HepG2 (cell line): ENCODE data around the gene PDLIM7. TPM values are rescaled to one million over a fixed set of nuclear protein-coding genes. Genes with fewer than 3 reads are reported as not detected.
A peak's percentile ranks its signal among the peaks of the same experiment; 100 is the strongest.

Source experiments
- HMG20B ChIP-seq: conservative IDR thresholded peaks from 2 replicates; pipeline ENCODE4 v1.6.1; 2016; ENCODE audit warnings: missing genetic modification reagents, missing compliant biosample characterization
- HOXA9 ChIP-seq: sonication (generic); formaldehyde crosslinking; IDR thresholded peaks from 2 replicates; pipeline ENCODE4 v1.8.1; 2022; ENCODE audit warnings: missing genetic modification reagents, mild to moderate bottlenecking, moderate library complexity, borderline replicate concordance
- ISX ChIP-seq: sonication (generic); formaldehyde crosslinking; conservative IDR thresholded peaks from 2 replicates; pipeline ENCODE4 v1.5.0; 2020; ENCODE audit warnings: missing genetic modification reagents
- NFE2 ChIP-seq: sonication (generic); formaldehyde crosslinking; IDR thresholded peaks from 2 replicates; pipeline ENCODE4 v1.4.0; 2020; ENCODE audit warnings: missing genetic modification reagents
- RFX1 ChIP-seq: fragments of 450-650 bp; IDR thresholded peaks from 2 replicates; pipeline ENCODE4 v1.6.1; 2017
- SSRP1 ChIP-seq: IDR thresholded peaks from 2 replicates; pipeline ENCODE4 v1.6.1; 2016; ENCODE audit warnings: control low read depth
- ZBTB20 ChIP-seq: sonication (generic); formaldehyde crosslinking; IDR thresholded peaks from 2 replicates; pipeline ENCODE4 v1.8.1; 2023; ENCODE audit warnings: missing genetic modification reagents, low read depth, mild to moderate bottlenecking, borderline replicate concordance
- ZNF138 ChIP-seq: sonication (generic); formaldehyde crosslinking; IDR thresholded peaks from 2 replicates; pipeline ENCODE4 v1.5.0; 2020; ENCODE audit warnings: mild to moderate bottlenecking, low read depth, missing genetic modification reagents
- ZNF235 ChIP-seq: sonication (generic); formaldehyde crosslinking; IDR thresholded peaks from 2 replicates; pipeline ENCODE4 v1.8.1; 2023; ENCODE audit warnings: mild to moderate bottlenecking, missing genetic modification reagents, borderline replicate concordance
- ZNF781 ChIP-seq: sonication (generic); formaldehyde crosslinking; IDR thresholded peaks from 2 replicates; pipeline ENCODE4 v1.5.1; 2020; ENCODE audit warnings: borderline replicate concordance, mild to moderate bottlenecking, missing genetic modification reagents; ENCODE audit errors: not compliant biosample characterization
- ZSCAN21 ChIP-seq: sonication (generic); formaldehyde crosslinking; IDR thresholded peaks from 2 replicates; pipeline ENCODE4 v1.8.0; 2022; ENCODE audit warnings: mild to moderate bottlenecking, missing genetic modification reagents, moderate library complexity, borderline replicate concordance
- ZSCAN22 ChIP-seq: sonication (generic); formaldehyde crosslinking; IDR thresholded peaks from 2 replicates; pipeline ENCODE4 v1.4.0; 2020; ENCODE audit warnings: mild to moderate bottlenecking, missing genetic modification reagents
- polyA plus RNA-seq, 8 experiments: library from polyadenylated mRNA; depleted of rRNA in 3 of 8; stranded (reverse) in 7 of 8; unstranded in 1 of 8; fragments of >200 nt; fragmentation: Illumina TruSeq in 4 of 8; extraction: Trizol in 4 of 8; gene quantifications; 2 replicates each; pipeline versions ENCODE4 v1.2.1 to v1.2.3, GENCODE V29; 2011 to 2016; ENCODE audit warnings: low read depth in 4 of 8, missing spikeins in 1 of 8, mixed read lengths in 1 of 8; ENCODE audit not compliant: insufficient read depth in 1 of 8
- total RNA-seq, 5 experiments: library from RNA; depleted of rRNA; stranded (reverse); fragments of >200 nt; fragmentation: Illumina TruSeq; extraction: Trizol; gene quantifications; 2 replicates each; pipeline ENCODE4 v1.2.3, GENCODE V29; 2016; ENCODE audit warnings: low read depth in 1 of 5
- TF ChIP-seq, protein P1 (sequence below), 2 experiments: fragments of 450-650 bp in 1 of 2; sonication (generic) in 1 of 2; formaldehyde crosslinking in 1 of 2; IDR thresholded peaks; 2 replicates each; pipeline versions ENCODE4 v1.6.1 to v1.8.0; 2016 to 2022; ENCODE audit warnings: antibody characterized with exemption in 1 of 2, mild to moderate bottlenecking in 1 of 2, missing genetic modification reagents in 1 of 2
- TF ChIP-seq, protein P2 (sequence below): sonication (generic); formaldehyde crosslinking; IDR thresholded peaks from 2 replicates; pipeline ENCODE4 v1.4.0; 2020; ENCODE audit warnings: missing genetic modification reagents
- TF ChIP-seq, protein P3 (sequence below): sonication (generic); formaldehyde crosslinking; IDR thresholded peaks from 2 replicates; pipeline ENCODE4 v1.9.0; 2021; ENCODE audit warnings: missing genetic modification reagents, borderline replicate concordance
- TF ChIP-seq, protein P4 (sequence below): sonication (generic); formaldehyde crosslinking; IDR thresholded peaks from 2 replicates; pipeline ENCODE4 v1.4.0; 2020; ENCODE audit warnings: missing genetic modification reagents

The PDLIM7 gene
- total and polyA plus RNA-seq, 2 of the 13 experiments (the other 11 are each of a cell fraction or from before 2014, with no cell fraction given), result 21.1 to 31.3 TPM

DNA sequence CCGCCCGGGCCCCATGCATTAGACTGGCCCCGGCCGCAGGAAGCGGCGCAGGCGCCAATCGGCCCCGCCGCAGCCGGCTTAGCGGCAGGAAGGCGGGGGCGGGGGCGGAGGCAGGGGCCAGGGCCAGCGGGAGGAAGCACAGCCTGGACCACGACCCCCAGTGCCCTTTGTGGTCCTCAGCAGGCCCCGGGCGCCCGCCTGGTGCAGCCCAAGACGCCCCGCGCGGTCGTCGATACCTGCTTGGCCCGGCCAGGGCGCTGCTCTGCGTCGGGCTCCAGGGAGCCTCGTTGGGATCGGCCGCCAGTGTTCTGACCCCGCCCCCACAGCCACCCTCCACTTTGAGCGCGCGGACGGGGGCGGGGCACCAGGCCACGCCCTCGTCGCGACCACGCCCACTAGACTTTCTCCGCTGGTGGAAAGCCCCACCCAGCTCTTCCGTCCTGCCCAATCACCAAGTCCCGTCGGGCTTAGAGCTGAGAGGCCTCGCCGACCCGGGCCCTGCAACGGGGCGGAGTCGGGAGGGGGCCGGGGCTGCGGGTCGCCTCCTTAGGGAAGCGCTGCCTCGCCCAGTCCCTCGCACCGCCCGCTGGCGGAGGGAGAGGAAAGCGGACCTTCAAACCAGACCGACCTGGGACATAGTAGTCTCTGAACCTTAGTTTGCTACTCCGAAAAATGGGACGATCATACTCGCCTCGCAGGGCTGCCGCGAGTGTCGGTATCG is at the start of gene PDLIM7 (continued):
- TF ChIP-seq, protein P1, sequence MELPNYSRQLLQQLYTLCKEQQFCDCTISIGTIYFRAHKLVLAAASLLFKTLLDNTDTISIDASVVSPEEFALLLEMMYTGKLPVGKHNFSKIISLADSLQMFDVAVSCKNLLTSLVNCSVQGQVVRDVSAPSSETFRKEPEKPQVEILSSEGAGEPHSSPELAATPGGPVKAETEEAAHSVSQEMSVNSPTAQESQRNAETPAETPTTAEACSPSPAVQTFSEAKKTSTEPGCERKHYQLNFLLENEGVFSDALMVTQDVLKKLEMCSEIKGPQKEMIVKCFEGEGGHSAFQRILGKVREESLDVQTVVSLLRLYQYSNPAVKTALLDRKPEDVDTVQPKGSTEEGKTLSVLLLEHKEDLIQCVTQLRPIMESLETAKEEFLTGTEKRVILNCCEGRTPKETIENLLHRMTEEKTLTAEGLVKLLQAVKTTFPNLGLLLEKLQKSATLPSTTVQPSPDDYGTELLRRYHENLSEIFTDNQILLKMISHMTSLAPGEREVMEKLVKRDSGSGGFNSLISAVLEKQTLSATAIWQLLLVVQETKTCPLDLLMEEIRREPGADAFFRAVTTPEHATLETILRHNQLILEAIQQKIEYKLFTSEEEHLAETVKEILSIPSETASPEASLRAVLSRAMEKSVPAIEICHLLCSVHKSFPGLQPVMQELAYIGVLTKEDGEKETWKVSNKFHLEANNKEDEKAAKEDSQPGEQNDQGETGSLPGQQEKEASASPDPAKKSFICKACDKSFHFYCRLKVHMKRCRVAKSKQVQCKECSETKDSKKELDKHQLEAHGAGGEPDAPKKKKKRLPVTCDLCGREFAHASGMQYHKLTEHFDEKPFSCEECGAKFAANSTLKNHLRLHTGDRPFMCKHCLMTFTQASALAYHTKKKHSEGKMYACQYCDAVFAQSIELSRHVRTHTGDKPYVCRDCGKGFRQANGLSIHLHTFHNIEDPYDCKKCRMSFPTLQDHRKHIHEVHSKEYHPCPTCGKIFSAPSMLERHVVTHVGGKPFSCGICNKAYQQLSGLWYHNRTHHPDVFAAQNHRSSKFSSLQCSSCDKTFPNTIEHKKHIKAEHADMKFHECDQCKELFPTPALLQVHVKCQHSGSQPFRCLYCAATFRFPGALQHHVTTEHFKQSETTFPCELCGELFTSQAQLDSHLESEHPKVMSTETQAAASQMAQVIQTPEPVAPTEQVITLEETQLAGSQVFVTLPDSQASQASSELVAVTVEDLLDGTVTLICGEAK (IDR thresholded peaks at IDR 0.05), result no peak
- TF ChIP-seq, protein P1 (CRISPR knock-in tag; IDR thresholded peaks at IDR 0.05), result no peak
- TF ChIP-seq ISX (CRISPR knock-in tag) (peak; percentile 70; the same call in 1 of the 2 replicates), ZSCAN21 (CRISPR knock-in tag) (no peak), ZNF138 (no peak), ZBTB20 (CRISPR knock-in tag) (no peak), NFE2 (CRISPR knock-in tag) (no peak), ZNF235 (CRISPR knock-in tag) (peak; percentile 70; the same call in 1 of the 2 replicates), SSRP1 (CRISPR knock-in tag) (0 out of 2 replicates have a peak, but pooled peaks have one; percentile 41), ZNF781 (CRISPR knock-in tag) (no peak), HMG20B (CRISPR knock-in tag) (no peak), ZSCAN22 (CRISPR knock-in tag) (no peak), HOXA9 (CRISPR knock-in tag) (no peak), RFX1 (no peak)
- TF ChIP-seq, protein P2, sequence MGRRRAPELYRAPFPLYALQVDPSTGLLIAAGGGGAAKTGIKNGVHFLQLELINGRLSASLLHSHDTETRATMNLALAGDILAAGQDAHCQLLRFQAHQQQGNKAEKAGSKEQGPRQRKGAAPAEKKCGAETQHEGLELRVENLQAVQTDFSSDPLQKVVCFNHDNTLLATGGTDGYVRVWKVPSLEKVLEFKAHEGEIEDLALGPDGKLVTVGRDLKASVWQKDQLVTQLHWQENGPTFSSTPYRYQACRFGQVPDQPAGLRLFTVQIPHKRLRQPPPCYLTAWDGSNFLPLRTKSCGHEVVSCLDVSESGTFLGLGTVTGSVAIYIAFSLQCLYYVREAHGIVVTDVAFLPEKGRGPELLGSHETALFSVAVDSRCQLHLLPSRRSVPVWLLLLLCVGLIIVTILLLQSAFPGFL, result no peak
- TF ChIP-seq, protein P3, sequence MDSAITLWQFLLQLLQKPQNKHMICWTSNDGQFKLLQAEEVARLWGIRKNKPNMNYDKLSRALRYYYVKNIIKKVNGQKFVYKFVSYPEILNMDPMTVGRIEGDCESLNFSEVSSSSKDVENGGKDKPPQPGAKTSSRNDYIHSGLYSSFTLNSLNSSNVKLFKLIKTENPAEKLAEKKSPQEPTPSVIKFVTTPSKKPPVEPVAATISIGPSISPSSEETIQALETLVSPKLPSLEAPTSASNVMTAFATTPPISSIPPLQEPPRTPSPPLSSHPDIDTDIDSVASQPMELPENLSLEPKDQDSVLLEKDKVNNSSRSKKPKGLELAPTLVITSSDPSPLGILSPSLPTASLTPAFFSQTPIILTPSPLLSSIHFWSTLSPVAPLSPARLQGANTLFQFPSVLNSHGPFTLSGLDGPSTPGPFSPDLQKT, result no peak
- TF ChIP-seq, protein P4, sequence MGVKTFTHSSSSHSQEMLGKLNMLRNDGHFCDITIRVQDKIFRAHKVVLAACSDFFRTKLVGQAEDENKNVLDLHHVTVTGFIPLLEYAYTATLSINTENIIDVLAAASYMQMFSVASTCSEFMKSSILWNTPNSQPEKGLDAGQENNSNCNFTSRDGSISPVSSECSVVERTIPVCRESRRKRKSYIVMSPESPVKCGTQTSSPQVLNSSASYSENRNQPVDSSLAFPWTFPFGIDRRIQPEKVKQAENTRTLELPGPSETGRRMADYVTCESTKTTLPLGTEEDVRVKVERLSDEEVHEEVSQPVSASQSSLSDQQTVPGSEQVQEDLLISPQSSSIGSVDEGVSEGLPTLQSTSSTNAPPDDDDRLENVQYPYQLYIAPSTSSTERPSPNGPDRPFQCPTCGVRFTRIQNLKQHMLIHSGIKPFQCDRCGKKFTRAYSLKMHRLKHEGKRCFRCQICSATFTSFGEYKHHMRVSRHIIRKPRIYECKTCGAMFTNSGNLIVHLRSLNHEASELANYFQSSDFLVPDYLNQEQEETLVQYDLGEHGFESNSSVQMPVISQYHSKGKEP, result no peak
